G401.6 (cell line): Measurements from ENCODE around the gene DLL1.

Experiments used
- FAIRE-seq: peaks from 2 replicates; lab custom pipeline; 2012; peaks lifted over from hg19 to GRCh38; lab: Jason Lieb, UNC

DLL1 gene

GRCh38 chr6:170248861-170249600, 41.8 kb downstream of the DLL1 start:
- FAIRE-seq = no peak

- FAIRE-seq = no peak
These were observed 42.6 kb downstream of the DLL1 start for GRCh38 chr6:170248111-170248805.

GRCh38 chr6:170247178-170247701, 43.6 kb downstream of the DLL1 start:
- no peak for FAIRE-seq

GRCh38 chr6:170245475-170245992, 45.3 kb downstream of the DLL1 start:
- no peak for FAIRE-seq

- no peak for FAIRE-seq
These were observed 46.0 kb downstream of the DLL1 start for GRCh38 chr6:170244721-170245474.

GRCh38 chr6:170243791-170244291, 47.0 kb downstream of the DLL1 start:
- FAIRE-seq = no peak

GRCh38 chr6:170243386-170243785, 47.5 kb downstream of the DLL1 start:
- no peak for FAIRE-seq

- FAIRE-seq = no peak
These were observed 51.9 kb downstream of the DLL1 start for GRCh38 chr6:170238741-170239565.

GRCh38 chr6:170237999-170238740, 52.7 kb downstream of the DLL1 start:
- no peak for FAIRE-seq

GRCh38 chr6:170236131-170236836, 54.6 kb downstream of the DLL1 start:
- FAIRE-seq = no peak

GRCh38 chr6:170235391-170236125, 55.3 kb downstream of the DLL1 start:
- FAIRE-seq = no peak

GRCh38 chr6:170234419-170234818, 56.5 kb downstream of the DLL1 start:
- no peak for FAIRE-seq

GRCh38 chr6:170233286-170234205, 57.3 kb downstream of the DLL1 start:
- no peak for FAIRE-seq
